ENCODE measurements around the gene MAP7D3.
"Not testable (repeated sequence)": the region's sequence is repeated elsewhere in the genome, so short reads cannot be mapped to it uniquely, and the experiment has no call there.

The MAP7D3 gene

GRCh38 chrX:136191171-136191570 is 60.0 kb downstream of the MAP7D3 start:
- no peak overlapping the region for H3K4me3 ChIP-seq (ENCODE audit: low read depth, low read length)
- no peak for DNase-seq (ENCODE audit: low read depth)

- no peak for DNase-seq (ENCODE audit: low read depth)
- H3K4me3 ChIP-seq (ENCODE audit: low read depth, low read length), result no peak overlapping the region
Observed at GRCh38 chrX:136190038-136190713, 61.0 kb downstream of the MAP7D3 start.

- no peak for DNase-seq (ENCODE audit: low read depth)
- H3K4me3 ChIP-seq (ENCODE audit: low read depth, low read length), result no peak overlapping the region
Observed at GRCh38 chrX:136189222-136189621, 62.0 kb downstream of the MAP7D3 start.

GRCh38 chrX:136186023-136186413 is 65.2 kb downstream of the MAP7D3 start:
- no peak overlapping the region for H3K4me3 ChIP-seq (ENCODE audit: low read depth, low read length)
- no peak for DNase-seq (ENCODE audit: low read depth)

GRCh38 chrX:136185401-136186022 is 65.7 kb downstream of the MAP7D3 start:
- no peak overlapping the region for H3K4me3 ChIP-seq (ENCODE audit: low read depth, low read length)
- no peak for DNase-seq (ENCODE audit: low read depth)

- no peak for DNase-seq (ENCODE audit: low read depth)
- H3K4me3 ChIP-seq (ENCODE audit: low read depth, low read length), result no peak overlapping the region
Observed at GRCh38 chrX:136183917-136184316, 67.3 kb downstream of the MAP7D3 start.

- no peak for DNase-seq (ENCODE audit: low read depth)
- H3K4me3 ChIP-seq (ENCODE audit: low read depth, low read length), result no peak overlapping the region
Observed at GRCh38 chrX:136183172-136183571, 68.0 kb downstream of the MAP7D3 start.

- H3K4me3 ChIP-seq (ENCODE audit: low read depth, low read length), result no peak overlapping the region
- DNase-seq (ENCODE audit: low read depth), result no peak
Observed at GRCh38 chrX:136182414-136182813, 68.8 kb downstream of the MAP7D3 start.

- H3K4me3 ChIP-seq (ENCODE audit: low read depth, low read length), result no peak overlapping the region
- DNase-seq (ENCODE audit: low read depth), result no peak
Observed at GRCh38 chrX:136179133-136179532, 72.1 kb downstream of the MAP7D3 start.

GRCh38 chrX:136176399-136176825 is 74.8 kb downstream of the MAP7D3 start:
- no peak overlapping the region for H3K4me3 ChIP-seq (ENCODE audit: low read depth, low read length)
- peak; percentile 80 for DNase-seq (ENCODE audit: low read depth)

- DNase-seq (ENCODE audit: low read depth), result no peak
- no peak overlapping the region for H3K4me3 ChIP-seq (ENCODE audit: low read depth, low read length)
Observed at GRCh38 chrX:136171420-136171819, 79.8 kb downstream of the MAP7D3 start.

GRCh38 chrX:136170139-136170800 is 80.9 kb downstream of the MAP7D3 start:
- H3K4me3 ChIP-seq (ENCODE audit: low read depth, low read length), result no peak overlapping the region

GRCh38 chrX:136168929-136169735 is 82.1 kb downstream of the MAP7D3 start:
- DNase-seq (ENCODE audit: low read depth), result peak; percentile 81
- H3K4me3 ChIP-seq (ENCODE audit: low read depth, low read length), result no peak overlapping the region

More at GRCh38 chrX:136170139-136170800, 80.9 kb downstream of the MAP7D3 start:
- no peak for DNase-seq (ENCODE audit: low read depth)

- not testable (repeated sequence) for DNase-seq (ENCODE audit: low read depth); H3K4me3 ChIP-seq (ENCODE audit: low read depth, low read length)
Observed at GRCh38 chrX:136167989-136168388, 83.2 kb downstream of the MAP7D3 start.

GRCh38 chrX:136166221-136166855 is 84.9 kb downstream of the MAP7D3 start:
- no peak for DNase-seq (ENCODE audit: low read depth)
- H3K4me3 ChIP-seq (ENCODE audit: low read depth, low read length), result no peak overlapping the region

GRCh38 chrX:136165406-136165805 is 85.8 kb downstream of the MAP7D3 start:
- no peak for DNase-seq (ENCODE audit: low read depth)

GRCh38 chrX:136163689-136164088 is 87.5 kb downstream of the MAP7D3 start:
- no peak for DNase-seq (ENCODE audit: low read depth)

More at GRCh38 chrX:136165406-136165805, 85.8 kb downstream of the MAP7D3 start:
- no peak overlapping the region for H3K4me3 ChIP-seq (ENCODE audit: low read depth, low read length)

More at GRCh38 chrX:136163689-136164088, 87.5 kb downstream of the MAP7D3 start:
- no peak overlapping the region for H3K4me3 ChIP-seq (ENCODE audit: low read depth, low read length)

All from skeletal muscle cell (primary cell).